ENCODE measurements around the gene LPCAT3. TPM values are rescaled to one million over a fixed set of nuclear protein-coding genes. Genes with fewer than 3 reads are reported as not detected.

LPCAT3 gene
- total RNA-seq, 1 experiment from 2014 or later: 54.3 TPM

DNA sequence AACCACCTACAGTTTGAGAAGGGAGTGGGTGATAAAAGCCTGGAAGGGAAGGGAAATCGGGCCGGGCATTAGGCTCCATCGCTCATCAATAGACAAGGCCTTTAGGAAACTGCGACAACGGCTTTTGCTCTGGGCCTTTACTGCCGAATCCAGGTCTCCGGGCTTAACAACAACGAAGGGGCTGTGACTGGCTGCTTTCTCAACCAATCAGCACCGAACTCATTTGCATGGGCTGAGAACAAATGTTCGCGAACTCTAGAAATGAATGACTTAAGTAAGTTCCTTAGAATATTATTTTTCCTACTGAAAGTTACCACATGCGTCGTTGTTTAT is 74.9 kb downstream of the LPCAT3 start:
- BruUV-seq (replicated peaks): no TSS peak
- intact Hi-C loops (cut with micrococcal nuclease; ENCODE audit: unreplicated experiment): loop anchor here (10.0 kb wide), 1 partner anchor 171 kb away; no protein-coding TSS in a partner anchor
- in situ Hi-C loops (cut with HindIII; ENCODE audit: low pct_unique_long_range_greater_than_20kb, low sequenced_read_pairs): no loop called here
- Histone ChIP-seq H3K27me3 (ENCODE audit: control insufficient read depth, insufficient read depth, low read length) (no peaks in the 10 kb centered on the region), H3K4me3 (ENCODE audit: low read depth in 2 of 2, low read length in 2 of 2) (peak overlapping the region; percentile 34 to 64), H3K4me1 (ENCODE audit: control insufficient read depth, insufficient read depth, low read length) (peaks cover 42% of the 10 kb centered on the region), H3K27ac (ENCODE audit: low read length) (peak overlapping the region; percentile 95), H3K9me3 (ENCODE audit: control insufficient read depth, insufficient read depth, low read depth, low read length) (no peaks in the 10 kb centered on the region), H3K36me3 (ENCODE audit: control insufficient read depth, insufficient read depth, low read length) (no peaks in the 10 kb centered on the region; the same call in 1 of the 2 replicates)
- ChIA-PET POLR2A (interaction anchor here (1.0 to 1.7 kb wide), 3 partner anchors 9 to 21 kb away, joined by 4 to 9 read pairs (median 8); no protein-coding TSS in a partner anchor), CTCF (no interaction called here)
- DNase-seq (ENCODE audit: low read depth, low spot score) (peak; percentile 81), ATAC-seq (peak; percentile 51)
- TF ChIP-seq POLR2AphosphoS5 (IDR thresholded peaks at IDR 0.05; ENCODE audit: low read depth, low read length) (no peak), SIN3A (IDR thresholded peaks at IDR 0.05; ENCODE audit: borderline replicate concordance, insufficient read depth, low read depth, low read length) (no peak), TCF7L2 (IDR thresholded peaks at IDR 0.05; ENCODE audit: low read depth, low read length) (no peak)
- TF ChIP-seq, protein P1, sequence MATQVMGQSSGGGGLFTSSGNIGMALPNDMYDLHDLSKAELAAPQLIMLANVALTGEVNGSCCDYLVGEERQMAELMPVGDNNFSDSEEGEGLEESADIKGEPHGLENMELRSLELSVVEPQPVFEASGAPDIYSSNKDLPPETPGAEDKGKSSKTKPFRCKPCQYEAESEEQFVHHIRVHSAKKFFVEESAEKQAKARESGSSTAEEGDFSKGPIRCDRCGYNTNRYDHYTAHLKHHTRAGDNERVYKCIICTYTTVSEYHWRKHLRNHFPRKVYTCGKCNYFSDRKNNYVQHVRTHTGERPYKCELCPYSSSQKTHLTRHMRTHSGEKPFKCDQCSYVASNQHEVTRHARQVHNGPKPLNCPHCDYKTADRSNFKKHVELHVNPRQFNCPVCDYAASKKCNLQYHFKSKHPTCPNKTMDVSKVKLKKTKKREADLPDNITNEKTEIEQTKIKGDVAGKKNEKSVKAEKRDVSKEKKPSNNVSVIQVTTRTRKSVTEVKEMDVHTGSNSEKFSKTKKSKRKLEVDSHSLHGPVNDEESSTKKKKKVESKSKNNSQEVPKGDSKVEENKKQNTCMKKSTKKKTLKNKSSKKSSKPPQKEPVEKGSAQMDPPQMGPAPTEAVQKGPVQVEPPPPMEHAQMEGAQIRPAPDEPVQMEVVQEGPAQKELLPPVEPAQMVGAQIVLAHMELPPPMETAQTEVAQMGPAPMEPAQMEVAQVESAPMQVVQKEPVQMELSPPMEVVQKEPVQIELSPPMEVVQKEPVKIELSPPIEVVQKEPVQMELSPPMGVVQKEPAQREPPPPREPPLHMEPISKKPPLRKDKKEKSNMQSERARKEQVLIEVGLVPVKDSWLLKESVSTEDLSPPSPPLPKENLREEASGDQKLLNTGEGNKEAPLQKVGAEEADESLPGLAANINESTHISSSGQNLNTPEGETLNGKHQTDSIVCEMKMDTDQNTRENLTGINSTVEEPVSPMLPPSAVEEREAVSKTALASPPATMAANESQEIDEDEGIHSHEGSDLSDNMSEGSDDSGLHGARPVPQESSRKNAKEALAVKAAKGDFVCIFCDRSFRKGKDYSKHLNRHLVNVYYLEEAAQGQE (IDR thresholded peaks at IDR 0.05; ENCODE audit: insufficient read depth in 1 of 2, low read depth in 2 of 2, low read length in 1 of 2): no peak
- TF ChIP-seq, protein P2, sequence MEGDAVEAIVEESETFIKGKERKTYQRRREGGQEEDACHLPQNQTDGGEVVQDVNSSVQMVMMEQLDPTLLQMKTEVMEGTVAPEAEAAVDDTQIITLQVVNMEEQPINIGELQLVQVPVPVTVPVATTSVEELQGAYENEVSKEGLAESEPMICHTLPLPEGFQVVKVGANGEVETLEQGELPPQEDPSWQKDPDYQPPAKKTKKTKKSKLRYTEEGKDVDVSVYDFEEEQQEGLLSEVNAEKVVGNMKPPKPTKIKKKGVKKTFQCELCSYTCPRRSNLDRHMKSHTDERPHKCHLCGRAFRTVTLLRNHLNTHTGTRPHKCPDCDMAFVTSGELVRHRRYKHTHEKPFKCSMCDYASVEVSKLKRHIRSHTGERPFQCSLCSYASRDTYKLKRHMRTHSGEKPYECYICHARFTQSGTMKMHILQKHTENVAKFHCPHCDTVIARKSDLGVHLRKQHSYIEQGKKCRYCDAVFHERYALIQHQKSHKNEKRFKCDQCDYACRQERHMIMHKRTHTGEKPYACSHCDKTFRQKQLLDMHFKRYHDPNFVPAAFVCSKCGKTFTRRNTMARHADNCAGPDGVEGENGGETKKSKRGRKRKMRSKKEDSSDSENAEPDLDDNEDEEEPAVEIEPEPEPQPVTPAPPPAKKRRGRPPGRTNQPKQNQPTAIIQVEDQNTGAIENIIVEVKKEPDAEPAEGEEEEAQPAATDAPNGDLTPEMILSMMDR (IDR thresholded peaks at IDR 0.05): no peak

DNA sequence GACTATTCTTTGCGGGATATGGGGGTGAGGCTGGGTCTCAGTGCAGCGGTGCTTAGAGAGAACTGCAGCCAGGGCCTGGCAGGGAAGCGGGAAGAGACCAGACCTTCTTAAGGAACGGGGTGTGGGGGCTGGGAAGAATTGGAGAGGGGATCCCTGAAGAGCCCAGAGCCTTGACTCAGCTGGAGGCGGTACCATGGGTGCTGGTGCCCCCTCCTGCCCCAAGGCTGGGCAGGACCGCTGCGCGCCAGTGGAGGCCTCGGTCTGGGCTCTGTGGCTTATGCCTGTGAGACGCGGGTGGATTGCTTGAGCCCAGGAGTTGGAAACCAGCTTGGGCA is 76.0 kb downstream of the LPCAT3 start:
- DNase-seq (ENCODE audit: low read depth, low spot score): no peak
- ChIA-PET CTCF (no interaction called here), POLR2A (interaction anchor here (0.6 kb wide), 1 partner anchor 17 kb away, joined by 3 read pairs; no protein-coding TSS in a partner anchor)
- Histone ChIP-seq H3K36me3 (ENCODE audit: control insufficient read depth, insufficient read depth, low read length) (no peaks in the 10 kb centered on the region; the same call in 1 of the 2 replicates), H3K4me3 (ENCODE audit: low read depth in 2 of 2, low read length in 2 of 2) (no peak overlapping the region), H3K4me1 (ENCODE audit: control insufficient read depth, insufficient read depth, low read length) (peaks cover 46% of the 10 kb centered on the region), H3K27ac (ENCODE audit: low read length) (peak overlapping the region; percentile 95), H3K27me3 (ENCODE audit: control insufficient read depth, insufficient read depth, low read length) (no peaks in the 10 kb centered on the region), H3K9me3 (ENCODE audit: control insufficient read depth, insufficient read depth, low read depth, low read length) (no peaks in the 10 kb centered on the region)
- no TSS peak for BruUV-seq (replicated peaks)
- in situ Hi-C loops (cut with HindIII; ENCODE audit: low pct_unique_long_range_greater_than_20kb, low sequenced_read_pairs): no loop called here
- TF ChIP-seq, protein P1 (IDR thresholded peaks at IDR 0.05; ENCODE audit: insufficient read depth in 1 of 2, low read depth in 2 of 2, low read length in 1 of 2): no peak
- TF ChIP-seq, protein P2 (IDR thresholded peaks at IDR 0.05): no peak
- no peak for TF ChIP-seq SIN3A (IDR thresholded peaks at IDR 0.05; ENCODE audit: borderline replicate concordance, insufficient read depth, low read depth, low read length)
- TF ChIP-seq TCF7L2 (IDR thresholded peaks at IDR 0.05; ENCODE audit: low read depth, low read length): no peak
- no peak; the same call in 1 of the 2 replicates for TF ChIP-seq POLR2AphosphoS5 (IDR thresholded peaks at IDR 0.05; ENCODE audit: low read depth, low read length)
- intact Hi-C loops (cut with micrococcal nuclease; ENCODE audit: unreplicated experiment): loop anchor here (10.0 kb wide), 1 partner anchor 173 kb away; no protein-coding TSS in a partner anchor
- ATAC-seq: no peak

All from Panc1 (cell line).